Neutrophil (primary cell): ENCODE data around the gene BNIP3.
"Not testable (repeated sequence)": the region's sequence is repeated elsewhere in the genome, so short reads cannot be mapped to it uniquely, and the experiment has no call there.

ENCODE experiments used
- H3K27ac ChIP-seq: fragments of 200-600 bp; sonication (generic); 2 replicates; pipeline ENCODE4 v1.5.1; 2016; ENCODE audit warnings: mild to moderate bottlenecking, moderate library complexity
- H3K27me3 ChIP-seq: fragments of 200-600 bp; sonication (generic); 2 replicates; pipeline ENCODE4 v1.6.0; 2016; ENCODE audit warnings: mild to moderate bottlenecking
- H3K36me3 ChIP-seq: fragments of 200-600 bp; sonication (generic); 2 replicates; pipeline ENCODE4 v1.5.1; 2017
- H3K4me1 ChIP-seq, 2 experiments: fragments of 200-600 bp in 1 of 2; sonication (generic) in 1 of 2; 1 replicate in 1 of 2; 2 replicates in 1 of 2; pipeline versions ENCODE4 v1.5.1 to v1.6.1; 2013 to 2016; ENCODE audit warnings: low read depth in 1 of 2, low read length in 1 of 2, mild to moderate bottlenecking in 1 of 2, moderate library complexity in 1 of 2; ENCODE audit not compliant: control insufficient read depth in 1 of 2, insufficient read depth in 1 of 2
- H3K4me3 ChIP-seq, 2 experiments: fragments of 200-600 bp in 1 of 2; sonication (generic) in 1 of 2; 1 replicate in 1 of 2; 2 replicates in 1 of 2; pipeline ENCODE4 v1.5.1; 2013 to 2016; ENCODE audit warnings: low read depth in 1 of 2, low read length in 1 of 2, mild to moderate bottlenecking in 1 of 2, moderate library complexity in 1 of 2
- H3K9me3 ChIP-seq: fragments of 200-600 bp; sonication (generic); 2 replicates; pipeline ENCODE4 v1.5.1; 2016
- CTCF ChIP-seq: fragments of 200-600 bp; sonication (generic); IDR thresholded peaks from 2 replicates; pipeline ENCODE4 v1.5.1; 2016; ENCODE audit warnings: antibody characterized with exemption

BNIP3 gene

GRCh38 chr10:131925011-131925649 lies 56.6 kb downstream of the BNIP3 start:
- no peak for TF ChIP-seq CTCF
- Histone ChIP-seq H3K27me3 (no peaks in the 10 kb centered on the region), H3K9me3 (no peaks in the 10 kb centered on the region), H3K4me1 (peaks cover 26 to 33% of the 10 kb centered on the region in 2 experiments), H3K27ac (peak overlapping the region; percentile 73), H3K4me3 (peak overlapping the region in 1 of 2 experiments; percentile 2), H3K36me3 (no peaks in the 10 kb centered on the region)

- Histone ChIP-seq H3K4me1 (peaks cover 22 to 29% of the 10 kb centered on the region in 2 experiments), H3K27ac (no peak overlapping the region), H3K9me3 (no peaks in the 10 kb centered on the region), H3K4me3 (no peak overlapping the region), H3K27me3 (no peaks in the 10 kb centered on the region), H3K36me3 (no peaks in the 10 kb centered on the region)
- TF ChIP-seq CTCF = no peak
These were observed 58.5 kb downstream of the BNIP3 start for GRCh38 chr10:131923038-131923756.

- Histone ChIP-seq H3K4me3 (no peak overlapping the region), H3K27me3 (no peaks in the 10 kb centered on the region), H3K27ac (no peak overlapping the region), H3K36me3 (no peaks in the 10 kb centered on the region), H3K4me1 (peaks cover 19 to 24% of the 10 kb centered on the region in 2 experiments), H3K9me3 (no peaks in the 10 kb centered on the region)
- TF ChIP-seq CTCF = no peak
These were observed 60.5 kb downstream of the BNIP3 start for GRCh38 chr10:131921184-131921583.

- no peaks in the 10 kb centered on the region for H3K9me3 ChIP-seq
- H3K27me3 ChIP-seq = no peaks in the 10 kb centered on the region
- no peak for TF ChIP-seq CTCF
- peaks cover 16 to 19% of the 10 kb centered on the region in 2 experiments for H3K4me1 ChIP-seq
- H3K27ac ChIP-seq = no peak overlapping the region
- no peak overlapping the region for H3K4me3 ChIP-seq
- H3K36me3 ChIP-seq = no peaks in the 10 kb centered on the region
These were observed 61.0 kb downstream of the BNIP3 start for GRCh38 chr10:131920693-131921092.

GRCh38 chr10:131920151-131920550 lies 61.6 kb downstream of the BNIP3 start:
- H3K27me3 ChIP-seq = no peaks in the 10 kb centered on the region
- H3K4me1 ChIP-seq = peaks cover 11 to 13% of the 10 kb centered on the region in 2 experiments
- no peaks in the 10 kb centered on the region for H3K9me3 ChIP-seq
- no peaks in the 10 kb centered on the region for H3K36me3 ChIP-seq
- no peak overlapping the region for H3K4me3 ChIP-seq
- no peak overlapping the region for H3K27ac ChIP-seq
- no peak for TF ChIP-seq CTCF

GRCh38 chr10:131919461-131919860 lies 62.3 kb downstream of the BNIP3 start:
- H3K4me3 ChIP-seq, H3K27me3 ChIP-seq, H3K36me3 ChIP-seq, H3K27ac ChIP-seq, H3K9me3 ChIP-seq, H3K4me1 ChIP-seq: not testable (repeated sequence)
